ES-I3 (cell line): ENCODE results near the gene FAM20A.

Source experiments
- H3K36me3 ChIP-seq: 2 replicates; pipeline ENCODE4 v1.6.1; 2013; ENCODE audit warnings: mild to moderate bottlenecking, low read length, control low read depth, moderate library complexity; ENCODE audit not compliant: insufficient read depth
- H3K4me1 ChIP-seq: 2 replicates; pipeline ENCODE4 v1.6.1; 2013; ENCODE audit warnings: mild to moderate bottlenecking, control low read depth, low read length; ENCODE audit not compliant: insufficient read depth
- H3K9ac ChIP-seq: 2 replicates; pipeline ENCODE4 v1.6.1; 2013; ENCODE audit warnings: low read depth, mild to moderate bottlenecking, low read length, moderate library complexity
- H3K9me3 ChIP-seq: 2 replicates; pipeline ENCODE4 v1.6.1; 2013; ENCODE audit warnings: mild to moderate bottlenecking, low read length, moderate library complexity; ENCODE audit not compliant: control insufficient read depth, insufficient read depth

The FAM20A gene

GRCh38 chr17:68616334-68616733 is 15.2 kb upstream of the FAM20A start:
- Histone ChIP-seq H3K4me1 (peaks cover 3% of the 10 kb centered on the region; the same call in 1 of the 2 replicates), H3K36me3 (no peaks in the 10 kb centered on the region), H3K9me3 (0 out of 2 replicates have a peak, but pooled peaks cover 4% of the 10 kb centered on the region), H3K9ac (no peak overlapping the region)

- Histone ChIP-seq H3K9ac (no peak overlapping the region), H3K36me3 (no peaks in the 10 kb centered on the region), H3K4me1 (peaks cover 3% of the 10 kb centered on the region; the same call in 1 of the 2 replicates), H3K9me3 (peaks cover 15% of the 10 kb centered on the region)
Observed at GRCh38 chr17:68614718-68615117, 13.6 kb upstream of the FAM20A start.

GRCh38 chr17:68613739-68614298 is 12.7 kb upstream of the FAM20A start:
- peaks cover 3% of the 10 kb centered on the region; the same call in 1 of the 2 replicates for H3K4me1 ChIP-seq
- no peak overlapping the region for H3K9ac ChIP-seq
- H3K36me3 ChIP-seq: no peaks in the 10 kb centered on the region
- H3K9me3 ChIP-seq: peaks cover 23% of the 10 kb centered on the region

- Histone ChIP-seq H3K9ac (no peak overlapping the region), H3K36me3 (no peaks in the 10 kb centered on the region), H3K4me1 (peaks cover 3% of the 10 kb centered on the region; the same call in 1 of the 2 replicates), H3K9me3 (peaks cover 25% of the 10 kb centered on the region)
Observed at GRCh38 chr17:68612923-68613292, 11.7 kb upstream of the FAM20A start.

- Histone ChIP-seq H3K9ac (no peak overlapping the region), H3K4me1 (peaks cover 3% of the 10 kb centered on the region; the same call in 1 of the 2 replicates), H3K36me3 (no peaks in the 10 kb centered on the region; the same call in 1 of the 2 replicates), H3K9me3 (peaks cover 28% of the 10 kb centered on the region)
Observed at GRCh38 chr17:68612209-68612922, 11.2 kb upstream of the FAM20A start.

GRCh38 chr17:68611353-68612208 is 10.4 kb upstream of the FAM20A start:
- Histone ChIP-seq H3K9ac (no peak overlapping the region), H3K4me1 (peaks cover 3% of the 10 kb centered on the region; the same call in 1 of the 2 replicates), H3K36me3 (no peaks in the 10 kb centered on the region; the same call in 1 of the 2 replicates), H3K9me3 (peaks cover 32% of the 10 kb centered on the region)

GRCh38 chr17:68610554-68610953 is 9.4 kb upstream of the FAM20A start:
- H3K9me3 ChIP-seq: peaks cover 32% of the 10 kb centered on the region
- peaks cover 6% of the 10 kb centered on the region; the same call in 1 of the 2 replicates for H3K4me1 ChIP-seq
- no peak overlapping the region for H3K9ac ChIP-seq
- H3K36me3 ChIP-seq: no peaks in the 10 kb centered on the region; the same call in 1 of the 2 replicates

- Histone ChIP-seq H3K36me3 (no peaks in the 10 kb centered on the region; the same call in 1 of the 2 replicates), H3K9ac (no peak overlapping the region), H3K4me1 (peaks cover 15% of the 10 kb centered on the region), H3K9me3 (peaks cover 32% of the 10 kb centered on the region)
Observed at GRCh38 chr17:68608515-68609130, 7.5 kb upstream of the FAM20A start.

GRCh38 chr17:68606451-68607307 is 5.5 kb upstream of the FAM20A start:
- peaks cover 32% of the 10 kb centered on the region for H3K9me3 ChIP-seq
- no peak overlapping the region for H3K9ac ChIP-seq
- peaks cover 31% of the 10 kb centered on the region for H3K4me1 ChIP-seq
- H3K36me3 ChIP-seq: no peaks in the 10 kb centered on the region; the same call in 1 of the 2 replicates

- no peaks in the 10 kb centered on the region; the same call in 1 of the 2 replicates for H3K36me3 ChIP-seq
- no peak overlapping the region for H3K9ac ChIP-seq
- peaks cover 30% of the 10 kb centered on the region for H3K9me3 ChIP-seq
- H3K4me1 ChIP-seq: peaks cover 31% of the 10 kb centered on the region
Observed at GRCh38 chr17:68605914-68606313, 4.7 kb upstream of the FAM20A start.

GRCh38 chr17:68603656-68604055 is 2.5 kb upstream of the FAM20A start:
- Histone ChIP-seq H3K36me3 (no peaks in the 10 kb centered on the region; the same call in 1 of the 2 replicates), H3K9me3 (peaks cover 12% of the 10 kb centered on the region; the same call in 1 of the 2 replicates), H3K9ac (no peak overlapping the region; the same call in 1 of the 2 replicates), H3K4me1 (peaks cover 31% of the 10 kb centered on the region)

- peaks cover 31% of the 10 kb centered on the region for H3K4me1 ChIP-seq
- H3K36me3 ChIP-seq: no peaks in the 10 kb centered on the region; the same call in 1 of the 2 replicates
- H3K9me3 ChIP-seq: peaks cover 10% of the 10 kb centered on the region; the same call in 1 of the 2 replicates
- H3K9ac ChIP-seq: no peak overlapping the region; the same call in 1 of the 2 replicates
Observed at GRCh38 chr17:68603027-68603426, 1.9 kb upstream of the FAM20A start.

- Histone ChIP-seq H3K9ac (no peak overlapping the region), H3K9me3 (peaks cover 3% of the 10 kb centered on the region; the same call in 1 of the 2 replicates), H3K36me3 (no peaks in the 10 kb centered on the region; the same call in 1 of the 2 replicates), H3K4me1 (peaks cover 31% of the 10 kb centered on the region)
Observed at GRCh38 chr17:68602289-68602688, 1.1 kb upstream of the FAM20A start.
